HEK293T (cell line): ENCODE data around the gene SMARCC1.

Experiments
- ARNT ChIP-seq: fragments of 450-650 bp; IDR thresholded peaks from 2 replicates; pipeline ENCODE4 v1.6.1; 2017; ENCODE audit warnings: mild to moderate bottlenecking
- BHLHE40 ChIP-seq: fragments of 450-650 bp; IDR thresholded peaks from 2 replicates; pipeline ENCODE4 v1.6.1; 2016; ENCODE audit warnings: mild to moderate bottlenecking, moderate library complexity, borderline replicate concordance
- CTBP1 ChIP-seq: fragments of 450-650 bp; IDR thresholded peaks from 2 replicates; pipeline ENCODE4 v1.6.1; 2016; ENCODE audit warnings: borderline replicate concordance
- ELF4 ChIP-seq: fragments of 450-650 bp; IDR thresholded peaks from 2 replicates; pipeline ENCODE4 v1.6.1; 2017; ENCODE audit warnings: antibody characterized with exemption
- FOXA1 ChIP-seq: fragments of 450-650 bp; IDR thresholded peaks from 2 replicates; pipeline ENCODE4 v1.6.1; 2016; ENCODE audit warnings: mild to moderate bottlenecking
- FOXK2 ChIP-seq: fragments of 450-650 bp; IDR thresholded peaks from 2 replicates; pipeline ENCODE4 v1.6.1; 2016; ENCODE audit warnings: mild to moderate bottlenecking
- FOXM1 ChIP-seq: fragments of 450-650 bp; IDR thresholded peaks from 2 replicates; pipeline ENCODE4 v1.6.1; 2017; ENCODE audit warnings: mild to moderate bottlenecking, borderline replicate concordance
- LEF1 ChIP-seq: fragments of 450-650 bp; IDR thresholded peaks from 2 replicates; pipeline ENCODE4 v1.6.1; 2017; ENCODE audit warnings: mild to moderate bottlenecking, borderline replicate concordance
- SP1 ChIP-seq: fragments of 450-650 bp; IDR thresholded peaks from 2 replicates; pipeline ENCODE4 v1.6.1; 2017
- SUZ12 ChIP-seq: fragments of 450-650 bp; IDR thresholded peaks from 2 replicates; pipeline ENCODE4 v1.6.1; 2016; ENCODE audit warnings: mild to moderate bottlenecking
- TARDBP ChIP-seq: fragments of 450-650 bp; IDR thresholded peaks from 2 replicates; pipeline ENCODE4 v1.6.1; 2016
- ZNF384 ChIP-seq: fragments of 450-650 bp; IDR thresholded peaks from 2 replicates; pipeline ENCODE4 v1.6.1; 2016
- TF ChIP-seq, protein P1 (sequence below): fragments of 450-650 bp; IDR thresholded peaks from 2 replicates; pipeline ENCODE4 v1.6.1; 2016

DNA sequence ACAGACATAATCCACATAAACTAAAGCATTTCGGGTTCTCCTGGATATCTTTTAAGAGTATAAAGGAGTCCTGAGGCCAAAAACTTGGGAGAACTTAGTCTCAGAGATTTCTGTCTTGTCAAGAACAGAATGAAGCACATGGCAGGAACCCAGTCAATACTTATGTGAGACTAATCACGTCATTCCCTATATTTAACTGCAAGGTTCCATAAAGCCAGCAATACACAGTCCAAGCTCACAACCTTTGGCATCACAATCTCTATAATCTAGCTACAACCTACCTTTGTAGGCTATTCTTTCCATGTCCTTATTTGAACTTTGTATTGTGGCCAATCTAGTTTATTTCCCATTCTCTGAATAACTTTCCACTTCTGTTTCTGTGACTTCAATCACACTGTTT, 134.1 kb downstream of the SMARCC1 start:
- TF ChIP-seq LEF1: no peak
- no peak for TF ChIP-seq SUZ12
- no peak for TF ChIP-seq ELF4
- TF ChIP-seq ZNF384: no peak
- TF ChIP-seq, protein P1, sequence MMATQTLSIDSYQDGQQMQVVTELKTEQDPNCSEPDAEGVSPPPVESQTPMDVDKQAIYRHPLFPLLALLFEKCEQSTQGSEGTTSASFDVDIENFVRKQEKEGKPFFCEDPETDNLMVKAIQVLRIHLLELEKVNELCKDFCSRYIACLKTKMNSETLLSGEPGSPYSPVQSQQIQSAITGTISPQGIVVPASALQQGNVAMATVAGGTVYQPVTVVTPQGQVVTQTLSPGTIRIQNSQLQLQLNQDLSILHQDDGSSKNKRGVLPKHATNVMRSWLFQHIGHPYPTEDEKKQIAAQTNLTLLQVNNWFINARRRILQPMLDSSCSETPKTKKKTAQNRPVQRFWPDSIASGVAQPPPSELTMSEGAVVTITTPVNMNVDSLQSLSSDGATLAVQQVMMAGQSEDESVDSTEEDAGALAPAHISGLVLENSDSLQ: no peak
- TF ChIP-seq FOXM1: no peak
- TF ChIP-seq SP1: no peak
- TF ChIP-seq BHLHE40: no peak
- no peak for TF ChIP-seq ARNT
- TF ChIP-seq CTBP1: no peak
- no peak for TF ChIP-seq FOXA1
- no peak for TF ChIP-seq FOXK2
- no peak for TF ChIP-seq TARDBP
